ENCODE measurements around the gene TRIM73. TPM values are rescaled to one million over a fixed set of nuclear protein-coding genes. Genes with fewer than 3 reads are reported as not detected.
"Not testable (repeated sequence)": the region's sequence is repeated elsewhere in the genome, so short reads cannot be mapped to it uniquely, and the experiment has no call there.

TRIM73 gene
- 1 to 10 TPM in 1 of 4 donors, under 1 TPM in 3; 0.04 to 1.1 (median 0.33) TPM for total RNA-seq

- H3K36me3 ChIP-seq; H3K9me3 ChIP-seq; H3K27ac ChIP-seq; in situ Hi-C loops (cut with MboI; ENCODE audit: low sequenced_read_pairs in 4 of 4); H3K27me3 ChIP-seq; DNase-seq; intact Hi-C loops (cut with DNase I; ENCODE audit: low total_unique reads); H3K4me3 ChIP-seq; H3K4me1 ChIP-seq; ATAC-seq: not testable (repeated sequence)
Observed at GRCh38 chr7:75395329-75395728, at the start of gene TRIM73. Gene TRIM73 (plus strand): TSS chr7:75395629. CDS start chr7:75398934, 3,305 bp downstream.

GRCh38 chr7:75358671-75359541 lies 36.5 kb upstream of the TRIM73 start:
- H3K4me1 ChIP-seq; in situ Hi-C loops (cut with MboI; ENCODE audit: low sequenced_read_pairs in 4 of 4); intact Hi-C loops (cut with DNase I; ENCODE audit: low total_unique reads); H3K9me3 ChIP-seq; H3K27me3 ChIP-seq; H3K36me3 ChIP-seq: not testable (repeated sequence)
- H3K4me3 ChIP-seq, result peak overlapping the region; percentile 23 to 56 (median 38)
- peak overlapping the region in 3 of 4 donors; percentile 67 to 82 (median 76) for H3K27ac ChIP-seq
- DNase-seq (peak in 1 of 2 donors; percentile 23), ATAC-seq (peak; percentile 95 to 96)

- H3K4me1 ChIP-seq; intact Hi-C loops (cut with DNase I; ENCODE audit: low total_unique reads); in situ Hi-C loops (cut with MboI; ENCODE audit: low sequenced_read_pairs in 4 of 4); DNase-seq; H3K36me3 ChIP-seq; H3K9me3 ChIP-seq; H3K27me3 ChIP-seq: not testable (repeated sequence)
- Histone ChIP-seq H3K27ac (peak overlapping the region in 3 of 4 donors; percentile 67 to 82 (median 76)), H3K4me3 (peak overlapping the region in 1 of 4 donors; percentile 56)
- peak; percentile 84 to 85 for ATAC-seq
Observed at GRCh38 chr7:75359542-75359848, 35.9 kb upstream of the TRIM73 start.

GRCh38 chr7:75364079-75364478 lies 31.4 kb upstream of the TRIM73 start:
- DNase-seq; H3K4me3 ChIP-seq; H3K27me3 ChIP-seq; H3K4me1 ChIP-seq; H3K36me3 ChIP-seq; H3K27ac ChIP-seq; H3K9me3 ChIP-seq; in situ Hi-C loops (cut with MboI; ENCODE audit: low sequenced_read_pairs in 4 of 4); intact Hi-C loops (cut with DNase I; ENCODE audit: low total_unique reads); ATAC-seq: not testable (repeated sequence)

- H3K9me3 ChIP-seq; ATAC-seq; DNase-seq; H3K4me3 ChIP-seq; in situ Hi-C loops (cut with MboI; ENCODE audit: low sequenced_read_pairs in 4 of 4); intact Hi-C loops (cut with DNase I; ENCODE audit: low total_unique reads); H3K27ac ChIP-seq; H3K4me1 ChIP-seq; H3K27me3 ChIP-seq; H3K36me3 ChIP-seq: not testable (repeated sequence)
Observed at GRCh38 chr7:75366643-75367042, 28.8 kb upstream of the TRIM73 start.

- in situ Hi-C loops (cut with MboI; ENCODE audit: low sequenced_read_pairs in 4 of 4); H3K27ac ChIP-seq; ATAC-seq; H3K9me3 ChIP-seq; H3K27me3 ChIP-seq; H3K36me3 ChIP-seq; H3K4me1 ChIP-seq; intact Hi-C loops (cut with DNase I; ENCODE audit: low total_unique reads); DNase-seq; H3K4me3 ChIP-seq: not testable (repeated sequence)
Observed at GRCh38 chr7:75367313-75367712, 28.1 kb upstream of the TRIM73 start.

- H3K27me3 ChIP-seq; ATAC-seq; intact Hi-C loops (cut with DNase I; ENCODE audit: low total_unique reads); H3K36me3 ChIP-seq; H3K9me3 ChIP-seq; H3K27ac ChIP-seq; in situ Hi-C loops (cut with MboI; ENCODE audit: low sequenced_read_pairs in 4 of 4); H3K4me1 ChIP-seq; DNase-seq; H3K4me3 ChIP-seq: not testable (repeated sequence)
Observed at GRCh38 chr7:75374144-75374518, 21.3 kb upstream of the TRIM73 start.

GRCh38 chr7:75374519-75375317 lies 20.7 kb upstream of the TRIM73 start:
- H3K36me3 ChIP-seq; DNase-seq; ATAC-seq; H3K27ac ChIP-seq; H3K27me3 ChIP-seq; H3K9me3 ChIP-seq; H3K4me1 ChIP-seq; intact Hi-C loops (cut with DNase I; ENCODE audit: low total_unique reads); H3K4me3 ChIP-seq; in situ Hi-C loops (cut with MboI; ENCODE audit: low sequenced_read_pairs in 4 of 4): not testable (repeated sequence)

GRCh38 chr7:75393194-75393593 lies 2.2 kb upstream of the TRIM73 start:
- H3K27ac ChIP-seq; H3K9me3 ChIP-seq; H3K27me3 ChIP-seq; in situ Hi-C loops (cut with MboI; ENCODE audit: low sequenced_read_pairs in 4 of 4); H3K4me1 ChIP-seq; DNase-seq; intact Hi-C loops (cut with DNase I; ENCODE audit: low total_unique reads); H3K36me3 ChIP-seq; H3K4me3 ChIP-seq: not testable (repeated sequence)
- ATAC-seq, result peak in 1 of 2 donors; percentile 29

- intact Hi-C loops (cut with DNase I; ENCODE audit: low total_unique reads); in situ Hi-C loops (cut with MboI; ENCODE audit: low sequenced_read_pairs in 4 of 4); ATAC-seq: not testable (repeated sequence)
Observed at GRCh38 chr7:75397865-75398264, 2.4 kb downstream of the TRIM73 start.

GRCh38 chr7:75398771-75399700 lies 3.6 kb downstream of the TRIM73 start:
- H3K27ac ChIP-seq; H3K27me3 ChIP-seq; in situ Hi-C loops (cut with MboI; ENCODE audit: low sequenced_read_pairs in 4 of 4); H3K36me3 ChIP-seq; intact Hi-C loops (cut with DNase I; ENCODE audit: low total_unique reads); H3K4me3 ChIP-seq; H3K9me3 ChIP-seq; ATAC-seq; DNase-seq; H3K4me1 ChIP-seq: not testable (repeated sequence)

More at GRCh38 chr7:75397865-75398264, 2.4 kb downstream of the TRIM73 start:
- not testable (repeated sequence) for H3K4me1 ChIP-seq, H3K9me3 ChIP-seq, H3K27ac ChIP-seq, H3K36me3 ChIP-seq, DNase-seq, H3K4me3 ChIP-seq, H3K27me3 ChIP-seq
